KMS-11 (cell line): Measurements from ENCODE around the gene IVD.

Experiments
- H2AFZ ChIP-seq: fragments of 200-600 bp; sonication (generic); 2 replicates; pipeline ENCODE4 v1.6.1; 2016; ENCODE audit warnings: antibody characterized with exemption, mixed run types, low read depth
- H3K27ac ChIP-seq: fragments of 200-600 bp; sonication (generic); 2 replicates; pipeline ENCODE4 v1.6.1; 2016; ENCODE audit warnings: mild to moderate bottlenecking, mixed run types
- H3K27me3 ChIP-seq: fragments of 200-600 bp; sonication (generic); 2 replicates; pipeline ENCODE4 v1.6.1; 2017; ENCODE audit warnings: mild to moderate bottlenecking, low read depth, mixed run types, moderate library complexity; ENCODE audit not compliant: insufficient read depth
- H3K36me3 ChIP-seq: fragments of 200-600 bp; sonication (generic); 2 replicates; pipeline ENCODE4 v1.6.1; 2017; ENCODE audit warnings: mild to moderate bottlenecking, mixed run types; ENCODE audit not compliant: insufficient read depth
- H3K4me1 ChIP-seq: fragments of 200-600 bp; sonication (generic); 2 replicates; pipeline ENCODE4 v1.6.1; 2016; ENCODE audit warnings: mild to moderate bottlenecking, low read depth, mixed run types; ENCODE audit not compliant: poor library complexity, severe bottlenecking
- H3K4me2 ChIP-seq: fragments of 200-600 bp; sonication (generic); 2 replicates; pipeline ENCODE4 v1.7.0; 2016; ENCODE audit warnings: mild to moderate bottlenecking, mixed run types
- H3K4me3 ChIP-seq: fragments of 200-600 bp; sonication (generic); IDR thresholded peaks from 2 replicates; pipeline ENCODE4 v1.6.1; 2017; ENCODE audit warnings: low read depth, low read length, mixed read lengths; ENCODE audit not compliant: insufficient read depth
- H3K79me2 ChIP-seq: fragments of 200-600 bp; sonication (generic); 2 replicates; pipeline ENCODE4 v1.6.1; 2016; ENCODE audit warnings: low read depth, mixed run types; ENCODE audit not compliant: insufficient read depth
- H3K9ac ChIP-seq: fragments of 200-600 bp; sonication (generic); 2 replicates; pipeline ENCODE4 v1.6.1; 2016; ENCODE audit warnings: mild to moderate bottlenecking, mixed run types
- H4K20me1 ChIP-seq: fragments of 200-600 bp; sonication (generic); 2 replicates; pipeline ENCODE4 v1.6.1; 2016; ENCODE audit warnings: mild to moderate bottlenecking, mixed run types; ENCODE audit not compliant: insufficient read depth
- CTCF ChIP-seq: fragments of 200-600 bp; sonication (generic); conservative IDR thresholded peaks from 2 replicates; pipeline ENCODE4 v1.6.1; 2017; ENCODE audit warnings: low read depth, mild to moderate bottlenecking, antibody characterized with exemption, low read length, moderate library complexity, mixed read lengths

IVD gene

DNA sequence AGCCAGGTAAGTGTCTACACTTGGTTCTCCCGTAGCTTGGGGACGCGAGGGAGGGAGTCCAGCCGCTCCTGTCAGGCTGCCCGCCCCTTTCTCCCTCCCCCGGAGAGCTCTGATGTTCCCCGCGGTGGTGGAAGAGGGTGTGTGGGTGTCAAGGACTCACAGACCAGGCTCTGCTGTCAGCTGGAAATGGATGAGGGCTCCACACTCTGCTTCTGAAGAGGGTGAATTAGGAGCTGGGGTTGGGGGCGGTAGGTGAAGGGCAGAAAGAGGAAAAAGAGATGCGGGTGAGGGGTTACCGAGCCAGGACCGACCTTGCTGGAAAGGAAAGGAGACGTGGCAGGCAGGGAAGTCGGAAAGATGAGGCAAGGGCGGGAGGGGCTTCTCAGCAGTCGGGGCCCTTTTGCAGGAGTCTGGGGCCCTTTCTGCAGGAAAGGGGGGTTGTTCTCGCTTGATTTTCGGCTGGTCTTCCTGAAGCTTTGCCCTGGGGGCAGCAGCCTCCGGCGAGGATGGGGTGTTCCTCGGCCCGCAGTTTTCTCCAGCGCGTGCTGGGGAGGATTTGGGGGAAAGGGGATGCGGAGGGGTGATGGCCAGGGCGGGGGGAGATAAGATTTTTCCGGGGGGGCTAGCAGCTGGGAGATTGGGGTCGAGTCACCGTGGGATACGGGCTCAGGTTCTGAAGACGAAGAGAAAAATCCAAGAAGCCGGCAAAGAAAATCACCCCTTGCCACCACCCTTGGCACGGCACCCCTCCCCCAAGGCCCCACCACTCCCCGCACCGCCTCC is 34.6 kb downstream of the IVD start:
- H3K4me3 ChIP-seq = no peak overlapping the region
- H3K4me1 ChIP-seq = no peaks in the 10 kb centered on the region
- no peaks in the 10 kb centered on the region for H4K20me1 ChIP-seq
- no peaks in the 10 kb centered on the region for H3K36me3 ChIP-seq
- H3K79me2 ChIP-seq = peaks cover 19% of the 10 kb centered on the region; the same call in 1 of the 2 replicates
- H3K27ac ChIP-seq = no peak overlapping the region
- no peak for TF ChIP-seq CTCF
- peaks cover 29% of the 10 kb centered on the region for H3K27me3 ChIP-seq
- H2AFZ ChIP-seq = peak overlapping the region; percentile 87
- peak overlapping the region; percentile 59; the same call in 1 of the 2 replicates for H3K9ac ChIP-seq
- peak overlapping the region; percentile 84 for H3K4me2 ChIP-seq

- Histone ChIP-seq H3K4me2 (peak within 1 kb of the TSS; percentile 84), H3K27ac (no peak within 1 kb of the TSS), H4K20me1 (no peaks in the 10 kb centered on the region), H3K4me3 (no peak within 1 kb of the TSS), H3K9ac (peak within 1 kb of the TSS; percentile 65; the same call in 1 of the 2 replicates), H3K79me2 (peaks cover 25% of the 10 kb centered on the region; the same call in 1 of the 2 replicates), H3K36me3 (no peaks in the 10 kb centered on the region), H3K4me1 (no peaks in the 10 kb centered on the region), H3K27me3 (peaks cover 29% of the 10 kb centered on the region), H2AFZ (peak within 1 kb of the TSS; percentile 87)
- no peak for TF ChIP-seq CTCF
Measured at GRCh38 chr15:40440743-40441564, 35.4 kb downstream of the IVD start, which contains the start of gene BAHD1. TSS of gene BAHD1 (plus strand) at chr15:40440953. CDS start at chr15:40458465, 17,512 bp downstream.

DNA sequence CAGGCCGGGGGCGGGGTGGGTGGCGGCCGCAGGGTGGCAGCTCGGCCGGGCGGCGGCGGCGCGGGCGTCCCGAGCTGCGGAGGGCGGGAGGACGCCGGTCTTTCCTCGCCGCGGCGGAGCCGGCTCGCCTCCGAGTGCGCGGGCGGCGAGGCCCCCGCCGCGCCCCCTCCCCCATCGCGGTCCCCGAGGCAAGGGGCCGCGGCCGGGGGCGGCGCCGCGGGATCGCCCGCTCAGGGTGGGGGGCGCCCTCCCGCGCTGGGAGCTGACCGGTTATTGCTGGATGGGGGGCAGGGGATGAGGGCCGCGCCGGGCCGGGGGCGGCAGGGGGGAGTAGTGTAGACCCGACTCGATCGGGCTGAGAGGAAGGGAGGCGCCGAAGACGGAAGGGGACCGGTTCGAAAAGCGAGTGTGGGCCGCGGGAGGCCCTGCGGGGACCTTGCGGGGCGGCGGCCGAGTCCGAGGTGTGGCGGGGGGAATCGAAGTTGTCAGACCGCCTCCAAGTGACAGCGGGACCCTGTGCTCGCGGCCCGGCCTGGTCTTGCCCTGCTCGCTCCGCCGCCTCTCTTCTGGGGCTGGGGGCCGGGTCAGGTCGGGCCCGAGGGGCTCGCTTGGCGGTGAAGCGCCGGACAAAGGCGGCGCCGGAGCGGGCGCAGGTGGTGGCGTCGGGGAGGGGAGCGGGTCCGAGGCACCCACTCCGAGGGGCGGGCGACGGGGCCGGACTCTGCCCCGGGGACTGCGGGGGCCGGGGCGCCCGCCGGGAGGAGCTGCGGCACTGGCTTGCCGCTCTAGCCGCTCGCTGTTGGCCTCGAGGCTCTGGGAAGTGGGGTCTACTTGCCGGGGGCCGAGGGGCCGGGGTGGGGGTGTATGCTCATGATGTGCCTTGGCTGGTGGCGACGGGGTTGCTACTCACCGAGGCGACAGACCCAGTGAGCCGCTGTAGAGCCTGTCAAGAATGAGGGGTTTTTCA is 36.3 kb downstream of the IVD start:
- H3K36me3 ChIP-seq = no peaks in the 10 kb centered on the region
- no peaks in the 10 kb centered on the region for H4K20me1 ChIP-seq
- peaks cover 23% of the 10 kb centered on the region for H3K27me3 ChIP-seq
- no peak overlapping the region for H3K4me3 ChIP-seq
- no peaks in the 10 kb centered on the region for H3K4me1 ChIP-seq
- no peak for TF ChIP-seq CTCF
- H3K79me2 ChIP-seq = peaks cover 32% of the 10 kb centered on the region
- peak overlapping the region; percentile 42; the same call in 1 of the 2 replicates for H3K4me2 ChIP-seq
- H3K9ac ChIP-seq = peak overlapping the region; percentile 65; the same call in 1 of the 2 replicates
- no peak overlapping the region for H2AFZ ChIP-seq
- no peak overlapping the region for H3K27ac ChIP-seq

DNA sequence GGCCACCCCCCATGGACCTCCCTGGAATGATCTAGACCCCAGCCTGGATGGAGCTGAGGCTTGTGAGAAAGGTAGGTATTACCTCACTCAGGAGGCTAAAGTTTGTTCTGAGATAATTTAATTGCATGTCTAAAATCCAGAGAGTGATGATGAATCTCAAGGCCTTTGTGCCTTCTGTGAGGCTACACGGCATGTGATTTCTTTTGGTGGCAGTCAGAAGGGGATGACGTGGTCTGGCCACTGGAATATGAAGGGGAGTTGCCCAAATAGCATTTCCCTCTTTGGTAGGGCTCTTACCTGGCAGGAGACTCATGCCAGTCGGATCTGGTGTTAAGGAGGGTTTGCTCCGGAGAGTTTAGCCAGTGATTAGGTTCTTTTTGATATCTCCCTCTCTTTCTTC is 37.7 kb downstream of the IVD start:
- Histone ChIP-seq H3K79me2 (peaks cover 36% of the 10 kb centered on the region), H3K4me1 (no peaks in the 10 kb centered on the region), H3K4me2 (no peak overlapping the region), H4K20me1 (no peaks in the 10 kb centered on the region), H3K36me3 (no peaks in the 10 kb centered on the region), H3K27me3 (peaks cover 9% of the 10 kb centered on the region; the same call in 1 of the 2 replicates), H3K9ac (no peak overlapping the region), H2AFZ (no peak overlapping the region), H3K4me3 (no peak overlapping the region), H3K27ac (no peak overlapping the region)
- TF ChIP-seq CTCF = no peak
